ENCODE results near the gene RLN3.

The RLN3 gene

GRCh38 chr19:13995878-13996765, 31.8 kb upstream of the RLN3 start:
- no peak overlapping the region for H3K4ac ChIP-seq (ENCODE audit: low read depth, low read length)
- H3K27ac ChIP-seq (ENCODE audit: low read depth, low read length) = no peak overlapping the region
- no CpG with 5 or more reads among the region's 14 CpGs for WGBS (ENCODE audit: extremely low coverage, insufficient coverage, insufficient read length)

DNA sequence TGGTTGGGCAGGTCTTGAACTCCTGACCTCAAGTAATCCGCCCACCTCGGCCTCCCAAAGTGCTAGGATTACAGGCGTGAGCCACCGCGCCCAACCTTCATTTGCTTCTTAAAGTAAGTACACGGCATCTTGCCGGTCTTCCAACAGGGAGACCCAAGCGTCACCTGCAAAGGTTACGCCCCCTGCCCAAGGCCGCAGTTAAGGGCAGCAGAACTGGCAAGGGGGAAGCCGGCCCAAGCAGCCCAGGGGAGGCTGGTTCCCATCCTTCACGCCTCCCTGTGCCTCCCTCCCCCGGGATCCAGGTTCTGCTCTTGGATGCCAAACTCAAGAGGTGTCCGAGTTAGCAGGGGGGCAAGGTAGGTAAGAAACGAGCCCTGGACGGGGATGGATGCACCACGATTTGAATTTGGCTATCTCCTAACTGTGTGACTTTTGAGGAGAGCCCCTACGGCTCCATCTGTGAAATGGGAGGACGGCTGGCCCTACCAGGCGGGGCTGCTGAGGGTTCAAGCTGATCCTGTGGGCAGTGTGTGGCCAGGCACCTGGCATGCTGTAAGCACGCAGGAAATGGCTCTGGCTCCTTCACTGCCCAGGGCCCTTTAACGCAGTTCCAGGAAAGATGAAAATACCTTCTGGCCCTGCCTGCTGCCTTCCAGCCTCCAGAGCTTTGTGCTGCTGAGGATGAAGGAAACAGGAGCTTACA, 30.9 kb upstream of the RLN3 start:
- no CpG with 5 or more reads among the region's 22 CpGs for WGBS (ENCODE audit: extremely low coverage, insufficient coverage, insufficient read length)

More at GRCh38 chr19:13995878-13996765, 31.8 kb upstream of the RLN3 start:
- Histone ChIP-seq H3K79me1 (ENCODE audit: low read length) (no peaks in the 10 kb centered on the region), H4K91ac (ENCODE audit: low read depth, low read length) (no peak overlapping the region), H3K23ac (ENCODE audit: low read length) (no peak overlapping the region), H4K12ac (ENCODE audit: low read depth, low read length) (no peak overlapping the region), H4K8ac (ENCODE audit: low read depth, low read length) (no peak overlapping the region), H2AFZ (ENCODE audit: insufficient read depth, low read length, poor library complexity) (no peak overlapping the region), H3K4me2 (ENCODE audit: low read length) (no peak overlapping the region), H3K79me2 (ENCODE audit: control insufficient read depth, insufficient read depth, low read length, poor library complexity) (no peaks in the 10 kb centered on the region), H3K36me3 (ENCODE audit: control insufficient read depth in 1 of 2, insufficient read depth in 2 of 2, low read length in 2 of 2) (peaks cover 14 to 26% of the 10 kb centered on the region in 2 experiments), H3K4me1 (ENCODE audit: control insufficient read depth in 1 of 2, insufficient read depth in 2 of 2, low read length in 2 of 2) (peaks cover 2 to 5% of the 10 kb centered on the region in 2 experiments), H3K27me3 (ENCODE audit: insufficient read depth, low read length) (no peaks in the 10 kb centered on the region), H3K18ac (ENCODE audit: low read length) (no peak overlapping the region), H3K14ac (ENCODE audit: low read length) (no peak overlapping the region), H2AK5ac (ENCODE audit: low read length) (no peak overlapping the region), H2BK5ac (ENCODE audit: low read depth, low read length, poor library complexity) (no peak overlapping the region), H3K4me3 (ENCODE audit: low read depth, low read length) (no peak overlapping the region), H3K9me3 (ENCODE audit: insufficient read depth, low read depth, low read length) (peaks cover 2% of the 10 kb centered on the region), H2BK120ac (ENCODE audit: insufficient read depth, low read length, poor library complexity) (no peak overlapping the region), H3K9ac (ENCODE audit: low read length) (no peak overlapping the region), H2BK12ac (ENCODE audit: low read length) (no peak overlapping the region)
- DNase-seq = no peak

GRCh38 chr19:13997631-13997962, 30.4 kb upstream of the RLN3 start:
- no CpG with 5 or more reads among the region's 6 CpGs for WGBS (ENCODE audit: extremely low coverage, insufficient coverage, insufficient read length)

More for the DNA sequence above, 30.9 kb upstream of the RLN3 start:
- H2AK5ac ChIP-seq (ENCODE audit: low read length) = no peak overlapping the region
- H3K18ac ChIP-seq (ENCODE audit: low read length) = no peak overlapping the region
- no peak overlapping the region for H3K23ac ChIP-seq (ENCODE audit: low read length)
- peaks cover 13 to 20% of the 10 kb centered on the region in 2 experiments for H3K36me3 ChIP-seq (ENCODE audit: control insufficient read depth in 1 of 2, insufficient read depth in 2 of 2, low read length in 2 of 2)
- no peak overlapping the region for H2BK5ac ChIP-seq (ENCODE audit: low read depth, low read length, poor library complexity)
- H2AFZ ChIP-seq (ENCODE audit: insufficient read depth, low read length, poor library complexity) = no peak overlapping the region
- no peak for DNase-seq
- no peak overlapping the region for H4K91ac ChIP-seq (ENCODE audit: low read depth, low read length)
- H3K14ac ChIP-seq (ENCODE audit: low read length) = no peak overlapping the region
- H3K4me3 ChIP-seq (ENCODE audit: low read depth, low read length) = no peak overlapping the region
- H3K9me3 ChIP-seq (ENCODE audit: insufficient read depth, low read depth, low read length) = peaks cover 2% of the 10 kb centered on the region
- H3K4me1 ChIP-seq (ENCODE audit: control insufficient read depth in 1 of 2, insufficient read depth in 2 of 2, low read length in 2 of 2) = peaks cover 4 to 11% of the 10 kb centered on the region in 2 experiments
- no peaks in the 10 kb centered on the region for H3K79me2 ChIP-seq (ENCODE audit: control insufficient read depth, insufficient read depth, low read length, poor library complexity)
- no peak overlapping the region for H3K4me2 ChIP-seq (ENCODE audit: low read length)
- H4K12ac ChIP-seq (ENCODE audit: low read depth, low read length) = no peak overlapping the region
- no peak overlapping the region for H2BK12ac ChIP-seq (ENCODE audit: low read length)
- no peak overlapping the region for H2BK120ac ChIP-seq (ENCODE audit: insufficient read depth, low read length, poor library complexity)
- no peak overlapping the region for H3K27ac ChIP-seq (ENCODE audit: low read depth, low read length)
- H4K8ac ChIP-seq (ENCODE audit: low read depth, low read length) = no peak overlapping the region
- H3K9ac ChIP-seq (ENCODE audit: low read length) = no peak overlapping the region
- no peak overlapping the region for H3K4ac ChIP-seq (ENCODE audit: low read depth, low read length)
- H3K27me3 ChIP-seq (ENCODE audit: insufficient read depth, low read length) = no peaks in the 10 kb centered on the region
- H3K79me1 ChIP-seq (ENCODE audit: low read length) = no peaks in the 10 kb centered on the region

DNA sequence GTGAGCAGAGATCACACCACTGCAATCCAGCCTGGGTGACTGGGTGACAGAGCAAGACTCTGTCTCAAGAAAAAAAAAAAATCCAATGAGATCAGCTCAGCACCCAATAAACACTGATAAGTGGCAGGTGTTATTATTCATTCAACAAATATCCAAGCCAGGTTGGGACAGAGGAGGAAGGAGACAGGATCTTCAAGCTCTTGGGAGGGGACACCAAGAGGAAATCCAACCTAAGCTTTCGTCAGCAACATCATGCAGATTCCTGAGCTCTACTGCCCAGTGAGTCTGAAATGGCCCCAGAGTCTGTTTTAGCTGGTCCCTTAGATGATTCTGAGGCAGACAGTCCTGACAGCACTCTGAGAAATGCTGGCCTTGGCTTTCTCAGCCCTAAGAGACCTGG, 29.5 kb upstream of the RLN3 start:
- no peaks in the 10 kb centered on the region for H3K79me1 ChIP-seq (ENCODE audit: low read length)
- peaks cover 4 to 11% of the 10 kb centered on the region in 2 experiments for H3K4me1 ChIP-seq (ENCODE audit: control insufficient read depth in 1 of 2, insufficient read depth in 2 of 2, low read length in 2 of 2)
- no peak overlapping the region for H3K27ac ChIP-seq (ENCODE audit: low read depth, low read length)
- H3K18ac ChIP-seq (ENCODE audit: low read length) = no peak overlapping the region
- H2AK5ac ChIP-seq (ENCODE audit: low read length) = no peak overlapping the region
- H2BK120ac ChIP-seq (ENCODE audit: insufficient read depth, low read length, poor library complexity) = no peak overlapping the region
- no peak overlapping the region for H4K12ac ChIP-seq (ENCODE audit: low read depth, low read length)
- no peak overlapping the region for H3K14ac ChIP-seq (ENCODE audit: low read length)
- peaks cover under 1% of the 10 kb centered on the region for H3K9me3 ChIP-seq (ENCODE audit: insufficient read depth, low read depth, low read length)
- H3K4ac ChIP-seq (ENCODE audit: low read depth, low read length) = no peak overlapping the region
- H3K23ac ChIP-seq (ENCODE audit: low read length) = no peak overlapping the region
- no peak overlapping the region for H2AFZ ChIP-seq (ENCODE audit: insufficient read depth, low read length, poor library complexity)
- peaks cover 4 to 10% of the 10 kb centered on the region in 2 experiments for H3K36me3 ChIP-seq (ENCODE audit: control insufficient read depth in 1 of 2, insufficient read depth in 2 of 2, low read length in 2 of 2)
- peak; percentile 71 to 87 for DNase-seq
- no peak overlapping the region for H4K91ac ChIP-seq (ENCODE audit: low read depth, low read length)
- no peak overlapping the region for H3K9ac ChIP-seq (ENCODE audit: low read length)
- H2BK5ac ChIP-seq (ENCODE audit: low read depth, low read length, poor library complexity) = no peak overlapping the region
- no CpG with 5 or more reads among the region's 1 CpG for WGBS (ENCODE audit: extremely low coverage, insufficient coverage, insufficient read length)
- no peak overlapping the region for H3K4me3 ChIP-seq (ENCODE audit: low read depth, low read length)
- no peak overlapping the region for H2BK12ac ChIP-seq (ENCODE audit: low read length)
- no peak overlapping the region for H4K8ac ChIP-seq (ENCODE audit: low read depth, low read length)
- H3K79me2 ChIP-seq (ENCODE audit: control insufficient read depth, insufficient read depth, low read length, poor library complexity) = no peaks in the 10 kb centered on the region
- no peak overlapping the region for H3K4me2 ChIP-seq (ENCODE audit: low read length)
- no peaks in the 10 kb centered on the region for H3K27me3 ChIP-seq (ENCODE audit: insufficient read depth, low read length)

More at GRCh38 chr19:13997631-13997962, 30.4 kb upstream of the RLN3 start:
- Histone ChIP-seq H3K23ac (ENCODE audit: low read length) (no peak overlapping the region), H3K36me3 (ENCODE audit: control insufficient read depth in 1 of 2, insufficient read depth in 2 of 2, low read length in 2 of 2) (peaks cover 8 to 15% of the 10 kb centered on the region in 2 experiments), H2BK5ac (ENCODE audit: low read depth, low read length, poor library complexity) (no peak overlapping the region), H2BK12ac (ENCODE audit: low read length) (no peak overlapping the region), H2AFZ (ENCODE audit: insufficient read depth, low read length, poor library complexity) (no peak overlapping the region), H3K4me2 (ENCODE audit: low read length) (no peak overlapping the region), H3K27ac (ENCODE audit: low read depth, low read length) (no peak overlapping the region), H3K9ac (ENCODE audit: low read length) (no peak overlapping the region), H3K14ac (ENCODE audit: low read length) (no peak overlapping the region), H3K9me3 (ENCODE audit: insufficient read depth, low read depth, low read length) (peaks cover 2% of the 10 kb centered on the region), H2AK5ac (ENCODE audit: low read length) (no peak overlapping the region), H3K79me1 (ENCODE audit: low read length) (no peaks in the 10 kb centered on the region), H4K8ac (ENCODE audit: low read depth, low read length) (no peak overlapping the region), H3K27me3 (ENCODE audit: insufficient read depth, low read length) (no peaks in the 10 kb centered on the region), H3K4me3 (ENCODE audit: low read depth, low read length) (no peak overlapping the region), H3K4ac (ENCODE audit: low read depth, low read length) (no peak overlapping the region), H3K4me1 (ENCODE audit: control insufficient read depth in 1 of 2, insufficient read depth in 2 of 2, low read length in 2 of 2) (peaks cover 4 to 11% of the 10 kb centered on the region in 2 experiments), H4K12ac (ENCODE audit: low read depth, low read length) (no peak overlapping the region), H2BK120ac (ENCODE audit: insufficient read depth, low read length, poor library complexity) (no peak overlapping the region), H3K18ac (ENCODE audit: low read length) (no peak overlapping the region), H4K91ac (ENCODE audit: low read depth, low read length) (no peak overlapping the region), H3K79me2 (ENCODE audit: control insufficient read depth, insufficient read depth, low read length, poor library complexity) (no peaks in the 10 kb centered on the region)
- DNase-seq = no peak

Data from trophoblast cell (in vitro differentiated cells and primary cell).